B cell (primary cell): ENCODE results near the gene HOMER2. TPM values are rescaled to one million over a fixed set of nuclear protein-coding genes. Genes with fewer than 3 reads are reported as not detected.

Experiments
- ATAC-seq: fragments of 200-7000 bp; cut with Tn5 transposase; one replicate; pipeline ENCODE4 v1.10.0; 2021; ENCODE audit warnings: low read depth, mild to moderate bottlenecking, moderate number of reproducible peaks, moderate library complexity
- CTCF ChIA-PET: fragments of 350-600 bp; sonication (Branson Sonifier 250); formaldehyde crosslinking; loops from one replicate; lab custom pipeline; 2021; ENCODE audit warnings: antibody characterized with exemption, inconsistent platforms; lab: Charles Lee
- POLR2A ChIA-PET: fragments of 350-600 bp; sonication (Branson Sonifier 250); formaldehyde crosslinking; loops from one replicate; lab custom pipeline; 2021; ENCODE audit warnings: antibody characterized with exemption; lab: Charles Lee
- DNase-seq: peaks from one replicate; pipeline ENCODE4 v3.0.0; 2013
- H2AFZ ChIP-seq: 2 replicates; pipeline ENCODE4 v1.6.1; 2012; ENCODE audit warnings: mild to moderate bottlenecking, low read depth, low read length; ENCODE audit not compliant: insufficient read depth, poor library complexity, severe bottlenecking
- H3K27ac ChIP-seq, 2 donors: 1 replicate in 1 of 2; 2 replicates in 1 of 2; pipeline ENCODE4 v1.5.1; 2012 to 2013; ENCODE audit warnings: low read length in 2 of 2, mild to moderate bottlenecking in 2 of 2, moderate library complexity in 1 of 2
- H3K27me3 ChIP-seq, 4 experiments: fragments of 200-600 bp in 1 of 4; sonication (generic) in 1 of 4; replicated peaks in 1 of 4; 1 replicate in 2 of 4; 2 replicates in 2 of 4; pipeline versions ENCODE4 v1.6.1 to v1.7.0; 2013 to 2016; ENCODE audit warnings: low read length in 3 of 4, mild to moderate bottlenecking in 2 of 4, mixed read lengths in 1 of 4, moderate library complexity in 1 of 4; ENCODE audit not compliant: insufficient read depth in 4 of 4, control insufficient read depth in 3 of 4; ENCODE audit errors: control extremely low read depth in 1 of 4
- H3K36me3 ChIP-seq, 2 experiments: replicated peaks in 1 of 2; 1 replicate in 1 of 2; 2 replicates in 1 of 2; pipeline versions ENCODE4 v1.6.1 to v1.7.1; 2013; ENCODE audit warnings: low read length in 1 of 2; ENCODE audit not compliant: insufficient read depth in 2 of 2, control insufficient read depth in 1 of 2; ENCODE audit errors: control extremely low read depth in 1 of 2, extremely low read depth in 1 of 2
- H3K4me1 ChIP-seq, 2 donors: fragments of 200-600 bp in 1 of 2; sonication (generic) in 1 of 2; 1 replicate in 1 of 2; 2 replicates in 1 of 2; pipeline versions ENCODE4 v1.5.1 to v1.6.1; 2013 to 2017; ENCODE audit warnings: low read length in 2 of 2; ENCODE audit not compliant: control insufficient read depth in 2 of 2, insufficient read depth in 2 of 2
- H3K4me2 ChIP-seq: replicated peaks from 2 replicates; pipeline ENCODE3; 2012; ENCODE audit warnings: mild to moderate bottlenecking, low read depth, low read length; ENCODE audit not compliant: poor library complexity, severe bottlenecking
- H3K4me3 ChIP-seq, 5 experiments: fragments of 200-600 bp in 1 of 5; sonication (generic) in 1 of 5; 1 replicate in 3 of 5; 2 replicates in 2 of 5; pipeline versions ENCODE4 v1.5.1 to v1.7.0; 2011 to 2016; ENCODE audit warnings: low read length in 4 of 5, mild to moderate bottlenecking in 4 of 5, low read depth in 2 of 5, control low read depth in 1 of 5, moderate library complexity in 1 of 5; ENCODE audit not compliant: insufficient read depth in 1 of 5; ENCODE audit errors: control extremely low read depth in 1 of 5, extremely low read depth in 1 of 5
- H3K79me2 ChIP-seq: fragments of 200-600 bp; sonication (generic); one replicate; pipeline ENCODE4 v1.6.0; 2016; ENCODE audit warnings: low read length; ENCODE audit not compliant: control insufficient read depth, insufficient read depth
- H3K9ac ChIP-seq: fragments of 200-600 bp; sonication (generic); 2 replicates; pipeline ENCODE4 v1.6.1; 2017; ENCODE audit warnings: mild to moderate bottlenecking, low read length, moderate library complexity
- H3K9me3 ChIP-seq, 3 donors: one replicate each; pipeline versions ENCODE4 v1.6.1 to v1.7.1; 2013; ENCODE audit warnings: low read length in 2 of 3; ENCODE audit not compliant: control insufficient read depth in 2 of 3, insufficient read depth in 1 of 3; ENCODE audit errors: control extremely low read depth in 1 of 3
- H4K20me1 ChIP-seq: 2 replicates; pipeline ENCODE4 v1.6.0; 2012; ENCODE audit warnings: mild to moderate bottlenecking, low read length; ENCODE audit not compliant: insufficient read depth, control insufficient read depth, poor library complexity, severe bottlenecking
- H3K27ac Mint-ChIP-seq: one replicate; pipeline ENCODE4 v1.8.0; 2021; ENCODE audit warnings: mixed read lengths
- H3K27me3 Mint-ChIP-seq: one replicate; pipeline ENCODE4 v1.8.0; 2021; ENCODE audit warnings: mixed read lengths
- H3K4me1 Mint-ChIP-seq: one replicate; pipeline ENCODE4 v1.8.0; 2021; ENCODE audit warnings: mixed read lengths
- H3K4me3 Mint-ChIP-seq: one replicate; pipeline ENCODE4 v1.8.0; 2021; ENCODE audit warnings: mixed read lengths
- H3K9me3 Mint-ChIP-seq: one replicate; pipeline ENCODE4 v1.8.0; 2022; ENCODE audit warnings: mixed read lengths; ENCODE audit not compliant: insufficient read depth
- CTCF ChIP-seq: fragments of 200-600 bp; IDR thresholded peaks from one replicate; pipeline ENCODE4 v1.8.0; 2022; ENCODE audit warnings: antibody characterized with exemption, mild to moderate bottlenecking
- EZH2 ChIP-seq: IDR thresholded peaks from 2 replicates; pipeline ENCODE4 v1.6.1; 2012; ENCODE audit warnings: borderline replicate concordance, low read depth, mild to moderate bottlenecking, moderate library complexity, low read length; ENCODE audit not compliant: insufficient read depth, poor library complexity, severe bottlenecking
- WGBS: methylation state at CpG from one replicate; pipeline ENCODE4 v1.1.5; 2013; ENCODE audit warnings: missing lambda C conversion rate; ENCODE audit not compliant: insufficient coverage; 5-methylcytosine and 5-hydroxymethylcytosine counted together
- intact Hi-C: fragments of 100-400 bp; cut with micrococcal nuclease; formaldehyde crosslinking; loops from one replicate; pipeline ENCODE4 v1.10.0; 2022
- polyA plus RNA-seq: library from polyadenylated mRNA; depleted of rRNA; stranded (reverse); fragments of >200 nt; gene quantifications from 2 replicates; pipeline ENCODE4 v1.2.3, GENCODE V29; 2012
- total RNA-seq, 2 donors: library from RNA; stranded (reverse); fragments of 120-200 nt in 1 of 2; gene quantifications; 1 replicate in 1 of 2; 2 replicates in 1 of 2; pipeline versions ENCODE4 v1.2.3 to v1.2.4, GENCODE V29; 2013 to 2022

The HOMER2 gene
- total and polyA plus RNA-seq, 2 donors (not counting 1 experiment from before 2014, with no cell fraction given) = 5.7 to 19.5 TPM

- Histone ChIP-seq H3K4me3 (peak overlapping the region; percentile 82 to 96 (median 86)), H3K36me3 (peaks cover 2 to 19% of the 10 kb centered on the region in 2 experiments), H3K9me3 (no peaks in the 10 kb centered on the region), H4K20me1 (peaks cover 6% of the 10 kb centered on the region), H3K79me2 (peaks cover 46% of the 10 kb centered on the region), H3K27me3 (no peaks in the 10 kb centered on the region), H3K9ac (peak overlapping the region; percentile 98), H3K4me2 (peak overlapping the region; percentile 75), H2AFZ (peak overlapping the region; percentile 78), H3K27ac (peak overlapping the region; percentile 91 to 99), H3K4me1 (peaks cover 29 to 36% of the 10 kb centered on the region in 2 donors)
- Mint-ChIP-seq H3K4me3 (peak overlapping the region; percentile 86), H3K27ac (peak overlapping the region; percentile 89), H3K9me3 (no peaks in the 10 kb centered on the region), H3K27me3 (no peaks in the 10 kb centered on the region), H3K4me1 (peaks cover 52% of the 10 kb centered on the region)
- ChIA-PET POLR2A (interaction anchor here (0.6 to 2.4 kb wide), 5 partner anchors 15 to 270 kb away, joined by 3 to 7 read pairs (median 4); partner anchors contain the start of genes RAMAC and RPS17), CTCF (interaction anchor here (1.0 to 1.7 kb wide), 5 partner anchors 23 to 252 kb away, joined by 3 to 7 read pairs (median 4); no protein-coding TSS in a partner anchor)
- ATAC-seq (peak; percentile 12), DNase-seq (no peak)
- TF ChIP-seq EZH2 = no peak
- no peak for TF ChIP-seq CTCF
- WGBS = under 1% methylated on average over 80 of the region's 81 CpGs
- intact Hi-C loops = loop anchor here (2.0 kb wide), 1 partner anchor 101 kb away; the partner anchor contains the start of gene AP3B2
These were observed 142.2 kb downstream of the HOMER2 start for GRCh38 chr15:82810061-82810889.
